ENCODE data around the gene TMC5. TPM values are rescaled to one million over a fixed set of nuclear protein-coding genes. Genes with fewer than 3 reads are reported as not detected.

Gene TMC5
- total and polyA plus RNA-seq, 2 experiments from 2014 or later, result 2.3 to 4.8 TPM

GRCh38 chr16:19418200-19418599, 517 bp downstream of the TMC5 start:
- Histone ChIP-seq H2AFZ (no peak overlapping the region), H3K9me2 (ENCODE audit: insufficient read depth) (no peaks in the 10 kb centered on the region), H3K4me2 (no peak overlapping the region), H3K4me3 (no peak overlapping the region), H3K36me3 (ENCODE audit: insufficient read depth) (no peaks in the 10 kb centered on the region; the same call in 1 of the 2 replicates), H3K79me2 (replicated peaks; ENCODE audit: insufficient read depth) (no peaks in the 10 kb centered on the region), H3K27ac (ENCODE audit: low read depth) (no peak overlapping the region), H3K27me3 (ENCODE audit: insufficient read depth) (no peaks in the 10 kb centered on the region), H4K20me1 (replicated peaks; ENCODE audit: insufficient read depth) (no peaks in the 10 kb centered on the region), H3K4me1 (ENCODE audit: insufficient read depth) (no peaks in the 10 kb centered on the region; the same call in 1 of the 2 replicates), H3F3A (replicated peaks; ENCODE audit: low read depth) (no peaks in the 10 kb centered on the region)
- Mint-ChIP-seq H3K27ac (no peak overlapping the region), H3K27me3 (ENCODE audit: insufficient read depth, low read depth, poor library complexity) (peaks cover 2% of the 10 kb centered on the region), H3K4me3 (no peak overlapping the region), H3K36me3 (ENCODE audit: low read depth) (peaks cover 8% of the 10 kb centered on the region; the same call in 1 of the 3 replicates), H3K4me1 (peaks cover 6% of the 10 kb centered on the region; the same call in 1 of the 3 replicates), H3K9me3 (peaks cover 9% of the 10 kb centered on the region)
- DNase-seq (ENCODE audit: low spot score) (no peak), ATAC-seq (no peak)
- no peak for TF ChIP-seq POLR2AphosphoS5 (IDR thresholded peaks at IDR 0.05; ENCODE audit: low read depth)
- no peak for TF ChIP-seq ETS1 (IDR thresholded peaks at IDR 0.05)
- no peak for TF ChIP-seq NANOG (IDR thresholded peaks at IDR 0.05; ENCODE audit: borderline replicate concordance)
- TF ChIP-seq, protein P1, sequence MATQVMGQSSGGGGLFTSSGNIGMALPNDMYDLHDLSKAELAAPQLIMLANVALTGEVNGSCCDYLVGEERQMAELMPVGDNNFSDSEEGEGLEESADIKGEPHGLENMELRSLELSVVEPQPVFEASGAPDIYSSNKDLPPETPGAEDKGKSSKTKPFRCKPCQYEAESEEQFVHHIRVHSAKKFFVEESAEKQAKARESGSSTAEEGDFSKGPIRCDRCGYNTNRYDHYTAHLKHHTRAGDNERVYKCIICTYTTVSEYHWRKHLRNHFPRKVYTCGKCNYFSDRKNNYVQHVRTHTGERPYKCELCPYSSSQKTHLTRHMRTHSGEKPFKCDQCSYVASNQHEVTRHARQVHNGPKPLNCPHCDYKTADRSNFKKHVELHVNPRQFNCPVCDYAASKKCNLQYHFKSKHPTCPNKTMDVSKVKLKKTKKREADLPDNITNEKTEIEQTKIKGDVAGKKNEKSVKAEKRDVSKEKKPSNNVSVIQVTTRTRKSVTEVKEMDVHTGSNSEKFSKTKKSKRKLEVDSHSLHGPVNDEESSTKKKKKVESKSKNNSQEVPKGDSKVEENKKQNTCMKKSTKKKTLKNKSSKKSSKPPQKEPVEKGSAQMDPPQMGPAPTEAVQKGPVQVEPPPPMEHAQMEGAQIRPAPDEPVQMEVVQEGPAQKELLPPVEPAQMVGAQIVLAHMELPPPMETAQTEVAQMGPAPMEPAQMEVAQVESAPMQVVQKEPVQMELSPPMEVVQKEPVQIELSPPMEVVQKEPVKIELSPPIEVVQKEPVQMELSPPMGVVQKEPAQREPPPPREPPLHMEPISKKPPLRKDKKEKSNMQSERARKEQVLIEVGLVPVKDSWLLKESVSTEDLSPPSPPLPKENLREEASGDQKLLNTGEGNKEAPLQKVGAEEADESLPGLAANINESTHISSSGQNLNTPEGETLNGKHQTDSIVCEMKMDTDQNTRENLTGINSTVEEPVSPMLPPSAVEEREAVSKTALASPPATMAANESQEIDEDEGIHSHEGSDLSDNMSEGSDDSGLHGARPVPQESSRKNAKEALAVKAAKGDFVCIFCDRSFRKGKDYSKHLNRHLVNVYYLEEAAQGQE (IDR thresholded peaks at IDR 0.05; ENCODE audit: unreplicated experiment), result no peak
- TF ChIP-seq, protein P2, sequence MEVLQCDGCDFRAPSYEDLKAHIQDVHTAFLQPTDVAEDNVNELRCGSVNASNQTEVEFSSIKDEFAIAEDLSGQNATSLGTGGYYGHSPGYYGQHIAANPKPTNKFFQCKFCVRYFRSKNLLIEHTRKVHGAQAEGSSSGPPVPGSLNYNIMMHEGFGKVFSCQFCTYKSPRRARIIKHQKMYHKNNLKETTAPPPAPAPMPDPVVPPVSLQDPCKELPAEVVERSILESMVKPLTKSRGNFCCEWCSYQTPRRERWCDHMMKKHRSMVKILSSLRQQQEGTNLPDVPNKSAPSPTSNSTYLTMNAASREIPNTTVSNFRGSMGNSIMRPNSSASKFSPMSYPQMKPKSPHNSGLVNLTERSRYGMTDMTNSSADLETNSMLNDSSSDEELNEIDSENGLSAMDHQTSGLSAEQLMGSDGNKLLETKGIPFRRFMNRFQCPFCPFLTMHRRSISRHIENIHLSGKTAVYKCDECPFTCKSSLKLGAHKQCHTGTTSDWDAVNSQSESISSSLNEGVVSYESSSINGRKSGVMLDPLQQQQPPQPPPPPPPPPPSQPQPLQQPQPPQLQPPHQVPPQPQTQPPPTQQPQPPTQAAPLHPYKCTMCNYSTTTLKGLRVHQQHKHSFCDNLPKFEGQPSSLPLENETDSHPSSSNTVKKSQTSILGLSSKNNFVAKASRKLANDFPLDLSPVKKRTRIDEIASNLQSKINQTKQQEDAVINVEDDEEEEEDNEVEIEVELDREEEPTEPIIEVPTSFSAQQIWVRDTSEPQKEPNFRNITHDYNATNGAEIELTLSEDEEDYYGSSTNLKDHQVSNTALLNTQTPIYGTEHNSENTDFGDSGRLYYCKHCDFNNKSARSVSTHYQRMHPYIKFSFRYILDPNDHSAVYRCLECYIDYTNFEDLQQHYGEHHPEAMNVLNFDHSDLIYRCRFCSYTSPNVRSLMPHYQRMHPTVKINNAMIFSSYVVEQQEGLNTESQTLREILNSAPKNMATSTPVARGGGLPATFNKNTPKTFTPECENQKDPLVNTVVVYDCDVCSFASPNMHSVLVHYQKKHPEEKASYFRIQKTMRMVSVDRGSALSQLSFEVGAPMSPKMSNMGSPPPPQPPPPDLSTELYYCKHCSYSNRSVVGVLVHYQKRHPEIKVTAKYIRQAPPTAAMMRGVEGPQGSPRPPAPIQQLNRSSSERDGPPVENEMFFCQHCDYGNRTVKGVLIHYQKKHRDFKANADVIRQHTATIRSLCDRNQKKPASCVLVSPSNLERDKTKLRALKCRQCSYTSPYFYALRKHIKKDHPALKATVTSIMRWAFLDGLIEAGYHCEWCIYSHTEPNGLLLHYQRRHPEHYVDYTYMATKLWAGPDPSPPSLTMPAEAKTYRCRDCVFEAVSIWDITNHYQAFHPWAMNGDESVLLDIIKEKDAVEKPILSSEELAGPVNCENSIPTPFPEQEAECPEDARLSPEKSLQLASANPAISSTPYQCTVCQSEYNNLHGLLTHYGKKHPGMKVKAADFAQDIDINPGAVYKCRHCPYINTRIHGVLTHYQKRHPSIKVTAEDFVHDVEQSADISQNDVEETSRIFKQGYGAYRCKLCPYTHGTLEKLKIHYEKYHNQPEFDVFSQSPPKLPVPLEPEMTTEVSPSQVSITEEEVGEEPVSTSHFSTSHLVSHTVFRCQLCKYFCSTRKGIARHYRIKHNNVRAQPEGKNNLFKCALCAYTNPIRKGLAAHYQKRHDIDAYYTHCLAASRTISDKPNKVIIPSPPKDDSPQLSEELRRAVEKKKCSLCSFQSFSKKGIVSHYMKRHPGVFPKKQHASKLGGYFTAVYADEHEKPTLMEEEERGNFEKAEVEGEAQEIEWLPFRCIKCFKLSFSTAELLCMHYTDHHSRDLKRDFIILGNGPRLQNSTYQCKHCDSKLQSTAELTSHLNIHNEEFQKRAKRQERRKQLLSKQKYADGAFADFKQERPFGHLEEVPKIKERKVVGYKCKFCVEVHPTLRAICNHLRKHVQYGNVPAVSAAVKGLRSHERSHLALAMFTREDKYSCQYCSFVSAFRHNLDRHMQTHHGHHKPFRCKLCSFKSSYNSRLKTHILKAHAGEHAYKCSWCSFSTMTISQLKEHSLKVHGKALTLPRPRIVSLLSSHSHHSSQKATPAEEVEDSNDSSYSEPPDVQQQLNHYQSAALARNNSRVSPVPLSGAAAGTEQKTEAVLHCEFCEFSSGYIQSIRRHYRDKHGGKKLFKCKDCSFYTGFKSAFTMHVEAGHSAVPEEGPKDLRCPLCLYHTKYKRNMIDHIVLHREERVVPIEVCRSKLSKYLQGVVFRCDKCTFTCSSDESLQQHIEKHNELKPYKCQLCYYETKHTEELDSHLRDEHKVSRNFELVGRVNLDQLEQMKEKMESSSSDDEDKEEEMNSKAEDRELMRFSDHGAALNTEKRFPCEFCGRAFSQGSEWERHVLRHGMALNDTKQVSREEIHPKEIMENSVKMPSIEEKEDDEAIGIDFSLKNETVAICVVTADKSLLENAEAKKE (CRISPR knock-in tag; IDR thresholded peaks at IDR 0.05), result no peak
- no peak for TF ChIP-seq ZNF114 (CRISPR knock-in tag; IDR thresholded peaks at IDR 0.05)
- TF ChIP-seq JUNB (IDR thresholded peaks at IDR 0.05; ENCODE audit: unreplicated experiment), result no peak
- no peak for TF ChIP-seq ZNF331 (CRISPR knock-in tag; IDR thresholded peaks at IDR 0.05; ENCODE audit: low read depth)
- no peak for TF ChIP-seq EZH2phosphoT487 (IDR thresholded peaks at IDR 0.05; ENCODE audit: unreplicated experiment)
- no peak for TF ChIP-seq EZH2 (IDR thresholded peaks at IDR 0.05; ENCODE audit: low read depth, unreplicated experiment)
- TF ChIP-seq CREB1 (CRISPR knock-in tag; IDR thresholded peaks at IDR 0.05; ENCODE audit: low read depth), result no peak
- no peak for TF ChIP-seq STAT1 (IDR thresholded peaks at IDR 0.05; ENCODE audit: unreplicated experiment)
- TF ChIP-seq CTCF (conservative IDR thresholded peaks at IDR 0.05; ENCODE audit: low read depth in 2 of 2), result no peak
